HEK293 (cell line): ENCODE data around the gene TRAFD1.

Experiments
- ZBTB7A ChIP-seq: fragments of 450-650 bp; formaldehyde crosslinking; IDR thresholded peaks from 2 replicates; pipeline ENCODE4 v1.5.1; 2016; ENCODE audit warnings: low read depth, missing biosample characterization, missing genetic modification characterization
- ZFP3 ChIP-seq: fragments of 450-650 bp; formaldehyde crosslinking; IDR thresholded peaks from 2 replicates; pipeline ENCODE4 v1.5.1; 2016; ENCODE audit warnings: low read depth, missing biosample characterization, missing genetic modification characterization
- ZNF776 ChIP-seq: fragments of 450-650 bp; formaldehyde crosslinking; IDR thresholded peaks from 2 replicates; pipeline ENCODE4 v1.5.0; 2017; ENCODE audit warnings: missing biosample characterization, missing genetic modification characterization, borderline replicate concordance
- TF ChIP-seq, protein P1 (sequence below): fragments of 450-650 bp; formaldehyde crosslinking; IDR thresholded peaks from 2 replicates; pipeline ENCODE4 v1.5.1; 2016; ENCODE audit warnings: missing biosample characterization, missing genetic modification characterization
- TF ChIP-seq, protein P2 (sequence below): fragments of 450-650 bp; formaldehyde crosslinking; IDR thresholded peaks from 2 replicates; pipeline ENCODE4 v1.5.1; 2016; ENCODE audit warnings: missing biosample characterization, missing genetic modification characterization
- TF ChIP-seq, protein P3 (sequence below): fragments of 450-650 bp; formaldehyde crosslinking; IDR thresholded peaks from 2 replicates; pipeline ENCODE4 v1.5.1; 2016; ENCODE audit warnings: missing biosample characterization, missing genetic modification characterization
- TF ChIP-seq, protein P4 (sequence below): fragments of 450-650 bp; formaldehyde crosslinking; IDR thresholded peaks from 2 replicates; pipeline ENCODE4 v1.5.1; 2017; ENCODE audit warnings: missing biosample characterization, missing genetic modification characterization

DNA sequence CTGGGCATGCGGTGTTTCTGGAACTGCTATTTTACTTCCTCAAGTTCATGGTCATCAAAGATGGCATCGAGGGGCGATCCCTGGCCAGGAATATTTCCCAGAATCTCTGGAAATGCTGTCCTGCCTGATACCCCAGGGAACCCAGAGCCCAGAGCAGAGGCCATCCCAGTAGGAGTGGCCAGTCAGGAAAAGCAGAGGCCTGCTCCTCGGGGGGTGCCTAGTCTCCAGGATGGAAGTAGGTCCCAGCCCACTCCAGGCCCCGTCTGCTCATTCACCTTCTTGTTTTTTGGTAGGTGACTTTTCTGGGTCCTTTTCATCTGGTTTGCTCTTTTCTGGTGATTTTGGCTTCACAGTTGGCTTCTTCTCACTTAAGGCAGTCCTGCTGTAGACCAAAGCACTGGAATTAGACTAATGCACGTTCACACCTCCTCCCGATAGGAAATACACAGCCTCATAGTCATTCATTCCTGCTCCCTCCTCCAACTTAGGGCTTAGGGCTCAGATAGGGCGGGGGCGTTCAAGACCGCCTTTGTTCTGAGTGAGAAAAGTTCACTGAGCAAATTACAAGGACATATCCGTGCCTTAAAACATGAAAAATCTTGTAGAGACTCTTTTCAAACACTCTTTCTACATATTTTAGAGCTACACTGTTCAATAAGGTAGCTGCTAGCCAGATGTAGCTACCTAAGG is 51.1 kb downstream of the TRAFD1 start:
- no peak for TF ChIP-seq ZBTB7A
- TF ChIP-seq ZFP3 = no peak
- TF ChIP-seq, protein P1, sequence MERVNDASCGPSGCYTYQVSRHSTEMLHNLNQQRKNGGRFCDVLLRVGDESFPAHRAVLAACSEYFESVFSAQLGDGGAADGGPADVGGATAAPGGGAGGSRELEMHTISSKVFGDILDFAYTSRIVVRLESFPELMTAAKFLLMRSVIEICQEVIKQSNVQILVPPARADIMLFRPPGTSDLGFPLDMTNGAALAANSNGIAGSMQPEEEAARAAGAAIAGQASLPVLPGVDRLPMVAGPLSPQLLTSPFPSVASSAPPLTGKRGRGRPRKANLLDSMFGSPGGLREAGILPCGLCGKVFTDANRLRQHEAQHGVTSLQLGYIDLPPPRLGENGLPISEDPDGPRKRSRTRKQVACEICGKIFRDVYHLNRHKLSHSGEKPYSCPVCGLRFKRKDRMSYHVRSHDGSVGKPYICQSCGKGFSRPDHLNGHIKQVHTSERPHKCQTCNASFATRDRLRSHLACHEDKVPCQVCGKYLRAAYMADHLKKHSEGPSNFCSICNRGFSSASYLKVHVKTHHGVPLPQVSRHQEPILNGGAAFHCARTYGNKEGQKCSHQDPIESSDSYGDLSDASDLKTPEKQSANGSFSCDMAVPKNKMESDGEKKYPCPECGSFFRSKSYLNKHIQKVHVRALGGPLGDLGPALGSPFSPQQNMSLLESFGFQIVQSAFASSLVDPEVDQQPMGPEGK (tag by site-specific recombination) = no peak
- TF ChIP-seq, protein P2, sequence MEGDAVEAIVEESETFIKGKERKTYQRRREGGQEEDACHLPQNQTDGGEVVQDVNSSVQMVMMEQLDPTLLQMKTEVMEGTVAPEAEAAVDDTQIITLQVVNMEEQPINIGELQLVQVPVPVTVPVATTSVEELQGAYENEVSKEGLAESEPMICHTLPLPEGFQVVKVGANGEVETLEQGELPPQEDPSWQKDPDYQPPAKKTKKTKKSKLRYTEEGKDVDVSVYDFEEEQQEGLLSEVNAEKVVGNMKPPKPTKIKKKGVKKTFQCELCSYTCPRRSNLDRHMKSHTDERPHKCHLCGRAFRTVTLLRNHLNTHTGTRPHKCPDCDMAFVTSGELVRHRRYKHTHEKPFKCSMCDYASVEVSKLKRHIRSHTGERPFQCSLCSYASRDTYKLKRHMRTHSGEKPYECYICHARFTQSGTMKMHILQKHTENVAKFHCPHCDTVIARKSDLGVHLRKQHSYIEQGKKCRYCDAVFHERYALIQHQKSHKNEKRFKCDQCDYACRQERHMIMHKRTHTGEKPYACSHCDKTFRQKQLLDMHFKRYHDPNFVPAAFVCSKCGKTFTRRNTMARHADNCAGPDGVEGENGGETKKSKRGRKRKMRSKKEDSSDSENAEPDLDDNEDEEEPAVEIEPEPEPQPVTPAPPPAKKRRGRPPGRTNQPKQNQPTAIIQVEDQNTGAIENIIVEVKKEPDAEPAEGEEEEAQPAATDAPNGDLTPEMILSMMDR = no peak
- TF ChIP-seq, protein P3, sequence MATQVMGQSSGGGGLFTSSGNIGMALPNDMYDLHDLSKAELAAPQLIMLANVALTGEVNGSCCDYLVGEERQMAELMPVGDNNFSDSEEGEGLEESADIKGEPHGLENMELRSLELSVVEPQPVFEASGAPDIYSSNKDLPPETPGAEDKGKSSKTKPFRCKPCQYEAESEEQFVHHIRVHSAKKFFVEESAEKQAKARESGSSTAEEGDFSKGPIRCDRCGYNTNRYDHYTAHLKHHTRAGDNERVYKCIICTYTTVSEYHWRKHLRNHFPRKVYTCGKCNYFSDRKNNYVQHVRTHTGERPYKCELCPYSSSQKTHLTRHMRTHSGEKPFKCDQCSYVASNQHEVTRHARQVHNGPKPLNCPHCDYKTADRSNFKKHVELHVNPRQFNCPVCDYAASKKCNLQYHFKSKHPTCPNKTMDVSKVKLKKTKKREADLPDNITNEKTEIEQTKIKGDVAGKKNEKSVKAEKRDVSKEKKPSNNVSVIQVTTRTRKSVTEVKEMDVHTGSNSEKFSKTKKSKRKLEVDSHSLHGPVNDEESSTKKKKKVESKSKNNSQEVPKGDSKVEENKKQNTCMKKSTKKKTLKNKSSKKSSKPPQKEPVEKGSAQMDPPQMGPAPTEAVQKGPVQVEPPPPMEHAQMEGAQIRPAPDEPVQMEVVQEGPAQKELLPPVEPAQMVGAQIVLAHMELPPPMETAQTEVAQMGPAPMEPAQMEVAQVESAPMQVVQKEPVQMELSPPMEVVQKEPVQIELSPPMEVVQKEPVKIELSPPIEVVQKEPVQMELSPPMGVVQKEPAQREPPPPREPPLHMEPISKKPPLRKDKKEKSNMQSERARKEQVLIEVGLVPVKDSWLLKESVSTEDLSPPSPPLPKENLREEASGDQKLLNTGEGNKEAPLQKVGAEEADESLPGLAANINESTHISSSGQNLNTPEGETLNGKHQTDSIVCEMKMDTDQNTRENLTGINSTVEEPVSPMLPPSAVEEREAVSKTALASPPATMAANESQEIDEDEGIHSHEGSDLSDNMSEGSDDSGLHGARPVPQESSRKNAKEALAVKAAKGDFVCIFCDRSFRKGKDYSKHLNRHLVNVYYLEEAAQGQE (tag by site-specific recombination) = no peak
- TF ChIP-seq ZNF776 (tag by site-specific recombination) = no peak
- TF ChIP-seq, protein P4, sequence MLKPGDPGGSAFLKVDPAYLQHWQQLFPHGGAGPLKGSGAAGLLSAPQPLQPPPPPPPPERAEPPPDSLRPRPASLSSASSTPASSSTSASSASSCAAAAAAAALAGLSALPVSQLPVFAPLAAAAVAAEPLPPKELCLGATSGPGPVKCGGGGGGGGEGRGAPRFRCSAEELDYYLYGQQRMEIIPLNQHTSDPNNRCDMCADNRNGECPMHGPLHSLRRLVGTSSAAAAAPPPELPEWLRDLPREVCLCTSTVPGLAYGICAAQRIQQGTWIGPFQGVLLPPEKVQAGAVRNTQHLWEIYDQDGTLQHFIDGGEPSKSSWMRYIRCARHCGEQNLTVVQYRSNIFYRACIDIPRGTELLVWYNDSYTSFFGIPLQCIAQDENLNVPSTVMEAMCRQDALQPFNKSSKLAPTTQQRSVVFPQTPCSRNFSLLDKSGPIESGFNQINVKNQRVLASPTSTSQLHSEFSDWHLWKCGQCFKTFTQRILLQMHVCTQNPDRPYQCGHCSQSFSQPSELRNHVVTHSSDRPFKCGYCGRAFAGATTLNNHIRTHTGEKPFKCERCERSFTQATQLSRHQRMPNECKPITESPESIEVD (tag by site-specific recombination) = no peak
